HEK293 (cell line): ENCODE measurements around the gene BLVRA.

Experiments used
- BCL11B ChIP-seq: fragments of 450-650 bp; formaldehyde crosslinking; IDR thresholded peaks from 2 replicates; pipeline ENCODE4 v1.5.1; 2016; ENCODE audit warnings: low read depth, missing biosample characterization, missing genetic modification characterization
- ZNF112 ChIP-seq: fragments of 450-650 bp; formaldehyde crosslinking; IDR thresholded peaks from 2 replicates; pipeline ENCODE4 v1.5.0; 2017; ENCODE audit warnings: missing biosample characterization, missing genetic modification characterization
- ZNF121 ChIP-seq: fragments of 450-650 bp; formaldehyde crosslinking; IDR thresholded peaks from 2 replicates; pipeline ENCODE4 v1.5.1; 2016; ENCODE audit warnings: missing biosample characterization, missing genetic modification characterization
- ZNF324 ChIP-seq: fragments of 450-650 bp; formaldehyde crosslinking; IDR thresholded peaks from 2 replicates; pipeline ENCODE4 v1.5.1; 2016; ENCODE audit warnings: missing biosample characterization, missing genetic modification characterization
- TF ChIP-seq, protein P1 (sequence below): fragments of 450-650 bp; formaldehyde crosslinking; IDR thresholded peaks from 2 replicates; pipeline ENCODE4 v1.5.1; 2016; ENCODE audit warnings: missing biosample characterization, missing genetic modification characterization
- TF ChIP-seq, protein P2 (sequence below): fragments of 450-650 bp; formaldehyde crosslinking; IDR thresholded peaks from 2 replicates; pipeline ENCODE4 v1.5.1; 2016; ENCODE audit warnings: missing biosample characterization, missing genetic modification characterization

DNA sequence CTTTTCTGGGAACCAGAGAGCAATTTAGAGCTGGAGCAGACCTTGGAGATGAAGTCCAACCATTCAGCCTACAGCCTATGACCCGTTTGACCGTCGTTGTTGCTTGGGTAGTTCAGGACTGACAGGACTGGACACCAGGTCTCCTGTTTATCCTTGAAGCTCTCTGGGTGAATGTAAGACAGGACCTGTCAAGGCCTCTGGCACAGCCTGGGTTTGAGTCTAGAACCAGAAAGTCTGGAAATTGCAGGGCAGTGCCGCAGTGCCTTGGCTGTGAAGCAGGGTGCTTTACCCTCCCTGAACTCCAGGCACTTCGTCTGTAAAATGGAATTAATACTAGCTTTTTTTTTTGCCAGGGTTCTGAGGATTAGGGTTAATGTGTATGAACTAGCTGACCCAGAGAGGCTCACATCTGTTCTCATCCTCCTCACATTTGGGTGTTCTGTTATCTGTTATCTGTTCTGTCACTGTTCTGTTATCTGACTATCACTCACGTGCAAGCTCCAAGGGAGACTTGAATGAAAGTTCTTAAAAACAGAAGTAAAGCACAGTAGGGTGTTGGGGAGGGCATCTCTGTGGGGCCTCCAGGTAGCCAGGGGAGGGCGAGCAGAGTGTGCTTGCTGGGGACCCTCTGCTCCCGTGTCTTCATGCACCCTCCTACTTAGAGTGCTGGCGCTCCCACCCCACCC, 9.9 kb downstream of the BLVRA start:
- TF ChIP-seq BCL11B (tag by site-specific recombination) (no peak), ZNF112 (tag by site-specific recombination) (no peak), ZNF324 (tag by site-specific recombination) (no peak), ZNF121 (tag by site-specific recombination) (no peak)
- TF ChIP-seq, protein P1, sequence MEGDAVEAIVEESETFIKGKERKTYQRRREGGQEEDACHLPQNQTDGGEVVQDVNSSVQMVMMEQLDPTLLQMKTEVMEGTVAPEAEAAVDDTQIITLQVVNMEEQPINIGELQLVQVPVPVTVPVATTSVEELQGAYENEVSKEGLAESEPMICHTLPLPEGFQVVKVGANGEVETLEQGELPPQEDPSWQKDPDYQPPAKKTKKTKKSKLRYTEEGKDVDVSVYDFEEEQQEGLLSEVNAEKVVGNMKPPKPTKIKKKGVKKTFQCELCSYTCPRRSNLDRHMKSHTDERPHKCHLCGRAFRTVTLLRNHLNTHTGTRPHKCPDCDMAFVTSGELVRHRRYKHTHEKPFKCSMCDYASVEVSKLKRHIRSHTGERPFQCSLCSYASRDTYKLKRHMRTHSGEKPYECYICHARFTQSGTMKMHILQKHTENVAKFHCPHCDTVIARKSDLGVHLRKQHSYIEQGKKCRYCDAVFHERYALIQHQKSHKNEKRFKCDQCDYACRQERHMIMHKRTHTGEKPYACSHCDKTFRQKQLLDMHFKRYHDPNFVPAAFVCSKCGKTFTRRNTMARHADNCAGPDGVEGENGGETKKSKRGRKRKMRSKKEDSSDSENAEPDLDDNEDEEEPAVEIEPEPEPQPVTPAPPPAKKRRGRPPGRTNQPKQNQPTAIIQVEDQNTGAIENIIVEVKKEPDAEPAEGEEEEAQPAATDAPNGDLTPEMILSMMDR (tag by site-specific recombination), result no peak
- TF ChIP-seq, protein P2, sequence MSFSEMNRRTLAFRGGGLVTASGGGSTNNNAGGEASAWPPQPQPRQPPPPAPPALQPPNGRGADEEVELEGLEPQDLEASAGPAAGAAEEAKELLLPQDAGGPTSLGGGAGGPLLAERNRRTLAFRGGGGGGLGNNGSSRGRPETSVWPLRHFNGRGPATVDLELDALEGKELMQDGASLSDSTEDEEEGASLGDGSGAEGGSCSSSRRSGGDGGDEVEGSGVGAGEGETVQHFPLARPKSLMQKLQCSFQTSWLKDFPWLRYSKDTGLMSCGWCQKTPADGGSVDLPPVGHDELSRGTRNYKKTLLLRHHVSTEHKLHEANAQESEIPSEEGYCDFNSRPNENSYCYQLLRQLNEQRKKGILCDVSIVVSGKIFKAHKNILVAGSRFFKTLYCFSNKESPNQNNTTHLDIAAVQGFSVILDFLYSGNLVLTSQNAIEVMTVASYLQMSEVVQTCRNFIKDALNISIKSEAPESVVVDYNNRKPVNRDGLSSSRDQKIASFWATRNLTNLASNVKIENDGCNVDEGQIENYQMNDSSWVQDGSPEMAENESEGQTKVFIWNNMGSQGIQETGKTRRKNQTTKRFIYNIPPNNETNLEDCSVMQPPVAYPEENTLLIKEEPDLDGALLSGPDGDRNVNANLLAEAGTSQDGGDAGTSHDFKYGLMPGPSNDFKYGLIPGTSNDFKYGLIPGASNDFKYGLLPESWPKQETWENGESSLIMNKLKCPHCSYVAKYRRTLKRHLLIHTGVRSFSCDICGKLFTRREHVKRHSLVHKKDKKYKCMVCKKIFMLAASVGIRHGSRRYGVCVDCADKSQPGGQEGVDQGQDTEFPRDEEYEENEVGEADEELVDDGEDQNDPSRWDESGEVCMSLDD (tag by site-specific recombination), result no peak
